A172 (cell line): Measurements from ENCODE around the gene LHX4. TPM values are rescaled to one million over a fixed set of nuclear protein-coding genes. Genes with fewer than 3 reads are reported as not detected.

Experiments used
- DNase-seq: peaks from one replicate; pipeline ENCODE4 v3.0.0-alpha.2; 2015; ENCODE audit warnings: low spot score
- total RNA-seq: library from RNA; depleted of rRNA; stranded (reverse); fragments of >200 nt; shearing (Covaris generic); gene quantifications from 2 replicates; pipeline ENCODE4 v1.2.3, GENCODE V29; 2014

The LHX4 gene
- total RNA-seq, 1 experiment from 2014 or later, result 0.31 TPM

DNA sequence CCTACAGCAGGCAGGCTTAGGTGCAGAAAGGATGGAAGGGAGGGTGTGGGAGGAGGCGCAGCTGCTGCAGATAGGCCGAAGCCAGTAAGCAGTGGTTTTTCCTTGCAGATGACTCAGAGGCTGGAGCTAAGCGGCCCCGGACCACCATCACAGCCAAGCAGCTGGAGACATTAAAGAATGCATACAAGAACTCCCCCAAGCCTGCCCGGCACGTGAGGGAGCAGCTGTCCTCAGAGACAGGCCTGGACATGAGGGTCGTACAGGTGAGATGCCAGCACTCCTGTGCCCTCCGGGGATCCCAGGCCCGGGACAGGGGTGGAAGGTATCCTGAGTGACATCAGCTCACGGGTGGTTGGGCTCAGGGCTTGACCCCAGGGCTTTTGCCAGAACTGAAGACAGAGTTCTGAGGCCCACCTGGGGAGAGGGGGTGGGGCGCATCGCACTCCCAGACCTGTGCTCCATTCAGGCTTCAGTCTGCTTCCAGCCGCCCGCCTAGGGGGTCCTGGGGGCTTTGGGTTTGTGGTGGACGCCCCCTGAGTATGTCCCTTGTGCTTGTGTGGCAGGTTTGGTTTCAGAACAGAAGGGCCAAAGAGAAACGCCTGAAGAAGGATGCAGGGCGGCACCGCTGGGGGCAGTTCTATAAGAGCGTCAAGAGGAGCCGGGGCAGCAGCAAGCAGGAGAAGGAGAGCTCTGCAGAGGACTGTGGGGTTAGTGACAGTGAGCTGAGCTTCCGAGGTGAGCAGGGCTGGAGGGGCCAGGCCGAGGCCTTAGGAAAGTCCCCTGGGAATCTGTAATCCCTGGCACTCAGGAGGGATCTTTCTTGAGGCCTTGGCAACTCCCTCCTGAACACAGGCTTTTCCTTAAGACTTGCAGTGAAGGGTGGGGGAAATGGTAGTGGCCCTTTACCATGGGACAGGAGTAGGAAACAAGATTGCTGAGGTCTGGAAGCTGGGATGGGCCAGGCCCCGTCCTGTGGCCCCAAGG lies 41.5 kb downstream of the LHX4 start:
- DNase-seq, result no peak

DNA sequence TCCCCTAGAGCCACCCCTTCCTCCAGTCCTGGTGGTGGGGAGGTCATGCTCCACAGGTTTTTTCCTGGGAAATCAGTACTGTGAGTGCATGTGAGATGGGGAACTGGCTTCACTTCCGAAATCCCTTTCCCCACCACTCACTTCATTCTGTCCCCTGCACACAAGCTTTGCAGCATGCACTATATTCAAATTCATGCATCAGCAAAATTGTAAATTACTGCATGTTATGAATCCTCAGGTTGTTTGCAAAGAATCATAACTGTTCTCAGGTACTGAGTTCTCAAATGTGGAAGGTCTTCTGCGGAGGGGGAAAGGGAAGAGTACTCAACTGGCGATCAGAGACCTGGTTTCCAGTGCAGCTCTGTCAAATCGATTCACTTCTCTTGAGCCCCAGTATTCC lies 42.3 kb downstream of the LHX4 start:
- no peak for DNase-seq

DNA sequence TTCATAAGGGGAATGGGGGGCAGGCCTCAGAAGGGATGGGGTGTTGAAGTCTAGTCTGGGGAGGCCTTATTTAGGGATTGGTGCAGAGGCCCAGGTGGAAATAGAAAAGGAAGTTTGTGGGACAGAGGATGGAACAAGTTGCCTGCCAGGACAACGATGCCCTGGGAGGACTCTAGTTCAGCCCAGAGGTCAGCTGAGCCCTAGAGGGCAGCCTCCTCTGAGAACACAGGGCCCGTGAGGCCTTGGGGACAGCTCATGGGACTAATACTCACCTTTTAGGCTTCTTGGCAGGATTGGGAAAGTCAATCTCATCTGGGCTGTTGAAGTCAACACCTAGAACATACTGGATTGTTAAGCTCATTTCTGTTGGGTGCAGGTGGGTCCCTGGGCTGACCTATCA lies 43.0 kb downstream of the LHX4 start:
- no peak for DNase-seq

DNA sequence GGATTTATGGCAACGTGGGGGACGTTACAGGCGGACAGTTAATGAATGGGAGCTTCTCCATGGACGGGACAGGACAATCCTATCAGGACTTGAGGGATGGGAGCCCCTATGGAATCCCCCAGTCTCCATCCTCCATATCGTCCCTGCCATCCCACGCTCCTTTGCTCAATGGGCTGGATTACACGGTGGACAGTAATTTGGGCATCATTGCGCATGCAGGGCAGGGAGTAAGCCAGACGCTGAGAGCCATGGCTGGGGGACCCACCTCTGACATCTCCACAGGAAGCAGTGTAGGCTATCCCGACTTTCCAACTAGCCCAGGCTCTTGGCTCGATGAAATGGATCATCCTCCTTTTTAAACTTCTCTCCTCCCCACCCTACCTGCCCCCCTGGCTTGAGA lies 44.2 kb downstream of the LHX4 start:
- no peak for DNase-seq

DNA sequence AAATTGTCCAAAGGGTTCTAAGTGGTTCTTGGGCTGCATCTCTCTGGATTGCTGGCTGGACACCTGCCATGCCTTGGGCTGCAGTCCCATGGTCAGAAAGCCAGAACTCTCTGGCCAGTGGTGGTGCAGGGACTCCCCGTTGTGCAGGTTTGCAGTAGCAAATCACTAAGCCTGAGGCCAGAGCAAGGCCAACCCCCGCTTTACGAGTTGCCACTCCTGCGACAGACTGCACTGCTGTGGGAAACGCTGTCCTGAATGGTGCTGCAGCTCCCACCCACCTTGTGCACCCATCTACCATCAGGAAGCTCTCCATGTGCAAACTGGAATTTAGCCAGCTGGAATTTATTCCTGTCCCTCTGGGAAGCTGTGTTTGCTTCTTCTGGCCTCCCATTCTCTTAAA lies 45.7 kb downstream of the LHX4 start:
- no peak for DNase-seq

DNA sequence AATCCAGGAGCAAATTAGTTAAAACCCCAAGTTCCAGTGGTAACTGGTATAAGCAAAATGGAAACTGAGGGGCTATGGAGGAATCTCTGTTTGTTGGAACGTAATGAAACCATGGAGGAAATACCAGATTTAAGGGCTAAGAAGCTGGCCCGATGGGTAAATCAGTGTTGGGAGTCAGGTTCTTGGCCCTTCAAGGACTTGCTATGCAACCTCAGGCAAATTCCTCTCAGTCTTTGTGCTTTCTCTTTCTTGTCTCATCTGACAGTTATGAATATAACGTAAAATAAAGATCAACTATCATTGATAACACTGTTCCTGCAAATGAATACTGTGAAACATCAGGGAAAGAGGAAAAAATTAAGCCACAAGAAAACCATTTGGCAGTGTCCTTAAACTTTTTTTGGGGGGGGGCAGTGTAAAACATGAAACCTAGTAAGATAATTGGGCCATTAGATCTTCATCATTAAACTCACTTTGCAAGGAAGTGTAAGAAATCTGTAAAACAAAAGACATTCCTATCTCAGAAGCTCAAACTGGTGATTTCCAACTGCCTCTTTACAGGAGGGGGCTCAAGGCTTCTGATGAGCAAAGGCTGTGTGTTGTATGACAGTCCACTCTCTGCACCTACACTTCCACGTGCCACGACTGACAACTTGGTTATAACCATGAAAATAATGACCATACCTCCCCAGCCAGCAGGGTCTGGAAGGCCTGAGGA lies 47.6 kb downstream of the LHX4 start:
- DNase-seq, result no peak

DNA sequence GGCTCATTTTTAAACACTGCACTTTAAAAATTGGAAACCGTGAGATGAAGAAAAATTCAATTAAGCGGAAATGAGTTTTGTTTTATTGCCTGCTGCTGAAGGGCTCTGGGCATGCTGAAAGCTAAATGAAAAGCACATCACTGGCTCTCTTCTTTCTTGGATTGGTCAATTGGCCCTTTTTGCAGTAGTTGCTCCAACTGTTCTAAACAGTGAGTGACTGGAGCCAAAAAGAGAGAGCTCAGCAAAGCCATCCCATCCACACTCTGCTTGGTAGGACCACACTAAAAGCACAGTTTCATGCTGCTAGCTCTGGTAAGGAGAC lies 48.1 kb downstream of the LHX4 start:
- DNase-seq, result no peak

DNA sequence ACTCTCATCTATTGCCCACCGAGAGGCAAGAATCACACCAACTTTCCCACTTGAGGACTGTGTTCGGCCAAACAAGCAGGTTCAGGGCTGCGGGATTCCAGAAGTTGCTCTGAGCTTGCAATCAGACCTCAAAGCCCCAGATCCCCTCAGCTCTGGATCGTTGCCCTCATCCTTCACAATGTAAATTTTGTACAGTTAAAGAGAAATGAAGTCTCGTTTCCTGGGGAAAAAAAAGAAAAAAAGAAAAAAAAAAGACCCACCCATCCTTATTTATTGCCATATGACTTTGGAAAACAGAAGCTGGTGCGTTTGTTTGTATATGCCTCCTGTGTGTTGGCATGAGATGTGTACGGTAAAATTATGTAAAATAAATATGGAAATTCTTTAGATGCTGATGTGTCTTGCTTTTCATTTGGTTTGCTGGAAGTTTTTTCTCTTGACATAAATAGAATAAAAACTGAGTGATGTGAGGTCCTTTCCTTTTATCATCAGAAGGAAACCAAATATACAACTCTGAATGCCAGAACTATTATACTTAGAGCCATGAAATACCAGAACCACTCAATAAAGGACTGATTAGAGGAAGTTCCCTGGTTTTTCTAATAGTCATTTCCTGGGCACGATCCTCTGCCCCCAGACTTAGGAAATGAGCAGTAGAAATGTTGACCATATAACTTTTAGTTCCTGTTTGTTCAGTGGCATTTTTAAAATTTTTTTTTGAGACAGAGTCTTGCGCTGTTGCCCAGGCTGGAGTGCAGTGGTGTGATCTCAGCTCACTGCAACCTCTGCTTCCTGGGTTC lies 48.7 kb downstream of the LHX4 start:
- no peak for DNase-seq

DNA sequence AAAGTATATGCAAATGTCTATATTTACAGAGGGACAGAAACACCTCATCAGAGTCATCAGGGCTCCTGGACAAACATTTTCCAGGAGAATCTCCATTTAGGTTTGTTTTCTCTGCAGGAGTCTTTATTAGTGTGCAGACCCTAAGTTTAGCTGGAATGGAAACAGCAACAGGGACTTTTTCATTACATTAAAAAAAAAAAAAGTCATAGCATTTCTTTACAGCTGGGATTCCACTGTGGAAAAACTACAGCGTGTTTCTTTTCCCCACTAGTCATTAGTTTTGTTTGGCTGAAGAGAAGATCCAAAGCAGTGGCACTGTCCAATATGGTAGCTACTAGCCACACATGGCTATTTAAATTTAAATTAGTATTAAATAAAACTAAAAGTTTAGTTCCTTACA lies 49.6 kb downstream of the LHX4 start:
- DNase-seq, result no peak

DNA sequence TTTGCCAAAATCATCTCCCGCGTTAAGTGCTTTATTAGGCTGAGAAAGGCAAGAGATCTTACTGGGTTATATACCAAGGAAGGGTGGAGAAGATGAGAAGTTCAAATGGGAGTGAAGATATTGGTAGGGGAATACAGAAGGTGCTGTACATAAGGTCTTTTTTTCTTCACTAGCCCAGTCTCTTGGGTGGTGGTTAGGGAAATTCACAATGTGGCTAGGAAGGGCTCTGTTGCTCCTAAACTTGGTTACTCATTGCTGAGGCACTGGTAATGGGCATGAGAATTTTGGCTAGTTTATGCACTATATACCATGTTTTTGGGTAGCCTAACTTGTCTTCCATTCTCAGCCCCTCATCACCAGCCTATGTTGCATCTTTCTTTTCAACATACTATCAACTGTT lies 50.6 kb downstream of the LHX4 start:
- DNase-seq, result no peak

DNA sequence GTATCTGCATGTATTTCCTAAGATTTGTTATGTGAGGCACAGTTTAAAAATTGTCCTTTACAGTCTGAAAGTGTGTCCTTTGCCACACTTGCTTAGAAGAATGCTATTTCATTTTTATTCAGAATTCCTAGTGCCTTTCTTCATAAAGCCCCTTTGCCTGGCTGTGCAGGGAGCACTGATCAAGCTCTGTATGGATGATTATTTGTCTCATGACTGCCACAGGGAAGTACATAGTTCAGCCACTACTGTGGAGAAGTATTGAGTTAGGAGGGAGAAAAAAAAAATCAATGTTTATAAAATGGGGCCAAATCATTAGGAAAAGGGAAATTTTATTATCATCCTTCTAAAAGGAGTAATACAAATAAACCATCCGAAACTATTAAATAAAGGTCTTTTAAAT lies 51.4 kb downstream of the LHX4 start:
- no peak for DNase-seq

DNA sequence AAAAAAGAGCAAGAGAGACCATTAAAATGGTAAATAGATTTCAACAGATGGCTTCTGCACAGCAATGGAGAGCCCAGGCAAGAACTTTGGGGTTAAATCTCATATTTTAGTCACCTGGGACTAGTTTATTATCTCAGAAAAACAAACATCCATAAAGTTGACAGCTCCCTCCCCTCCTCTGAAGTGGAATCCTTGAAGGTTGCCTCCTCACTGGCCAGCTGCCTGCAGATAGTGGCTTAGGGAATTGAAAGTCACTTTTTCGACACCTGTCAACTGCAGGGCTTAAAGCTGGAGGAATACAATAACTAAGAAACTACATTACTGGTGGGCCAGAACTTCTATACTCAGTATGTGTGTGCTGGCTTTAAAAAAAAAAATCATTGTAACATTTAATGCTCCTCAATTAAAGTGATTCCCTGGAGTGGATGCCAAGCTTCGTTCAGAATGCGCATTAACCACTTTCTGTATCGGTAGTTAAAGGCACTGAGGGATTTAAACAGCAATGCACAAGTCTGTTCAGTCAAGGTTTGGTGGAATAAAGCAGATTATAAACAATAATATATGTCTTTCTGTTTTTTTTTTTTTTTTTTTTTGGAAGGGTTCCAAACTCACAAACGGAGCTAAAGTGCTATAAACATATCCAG lies 52.5 kb downstream of the LHX4 start:
- no peak for DNase-seq

DNA sequence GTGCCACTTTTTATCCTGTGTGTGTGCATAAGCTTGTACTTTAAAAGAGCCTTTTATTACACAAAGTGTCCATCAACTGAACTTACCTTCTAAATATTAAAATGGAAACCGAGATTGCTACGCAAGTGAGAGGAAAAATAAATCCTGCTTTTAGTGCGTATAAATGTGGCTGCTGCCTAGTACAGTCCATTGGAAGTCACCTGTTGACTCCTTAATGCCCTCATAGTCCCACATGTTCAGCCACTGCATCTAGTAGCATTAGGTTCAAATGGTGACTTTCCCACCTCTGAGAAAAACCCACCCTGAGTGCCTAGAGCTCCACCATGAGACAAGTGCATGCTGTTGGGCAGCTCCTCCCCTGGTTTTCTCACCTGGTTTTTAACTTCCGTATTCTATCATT lies 53.0 kb downstream of the LHX4 start:
- no peak for DNase-seq

DNA sequence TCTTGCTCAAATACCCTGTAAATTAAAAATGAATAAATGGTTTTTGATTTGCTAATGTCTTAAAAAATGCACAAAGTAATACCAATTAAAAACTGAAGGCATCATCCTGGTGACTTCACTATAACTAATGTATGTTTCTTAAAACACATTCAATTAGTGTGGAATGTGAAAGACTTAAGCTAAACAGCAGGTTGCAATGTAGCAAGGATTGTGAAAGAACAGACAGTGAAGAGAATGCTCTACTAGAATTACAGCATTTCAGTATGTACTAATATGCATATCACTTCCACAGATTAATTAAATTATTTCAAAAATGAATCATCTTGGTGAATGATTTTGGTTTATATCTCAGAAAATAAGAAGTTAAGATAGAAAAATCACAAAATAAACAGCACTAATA lies 56.4 kb downstream of the LHX4 start:
- no peak for DNase-seq

DNA sequence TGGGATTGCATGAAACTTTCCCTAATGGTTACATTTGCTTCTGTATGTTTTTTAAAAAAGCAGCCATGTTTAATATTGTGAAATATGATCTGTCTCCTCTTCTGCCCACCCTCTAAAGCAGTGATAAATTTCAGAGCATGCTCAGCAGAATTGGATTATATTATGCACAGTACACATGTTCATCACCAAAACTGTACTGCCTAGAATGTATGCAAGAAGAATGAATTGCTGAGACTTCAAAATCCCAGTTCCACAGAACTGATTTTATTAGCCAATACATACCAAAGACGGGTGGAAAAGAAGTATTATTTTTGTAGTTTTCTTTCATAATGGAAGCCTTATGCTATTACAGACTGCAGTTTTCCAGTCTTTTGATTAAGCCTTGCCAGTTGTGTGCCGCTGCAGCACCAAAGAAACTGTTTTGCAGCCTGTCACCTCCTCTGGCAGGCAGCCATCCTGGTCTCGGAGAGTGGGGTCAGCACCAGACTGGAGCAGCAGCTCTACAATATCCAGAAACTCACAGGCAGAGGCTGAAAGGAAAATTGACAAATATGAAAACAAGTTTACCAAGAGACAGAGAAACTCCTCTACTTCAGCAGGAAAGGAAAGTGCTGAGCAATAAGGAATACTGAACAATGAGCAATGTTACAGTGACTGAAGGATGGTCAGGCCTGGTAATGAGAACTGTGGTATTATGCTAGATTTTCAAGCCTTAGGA lies 58.1 kb downstream of the LHX4 start:
- DNase-seq, result no peak

DNA sequence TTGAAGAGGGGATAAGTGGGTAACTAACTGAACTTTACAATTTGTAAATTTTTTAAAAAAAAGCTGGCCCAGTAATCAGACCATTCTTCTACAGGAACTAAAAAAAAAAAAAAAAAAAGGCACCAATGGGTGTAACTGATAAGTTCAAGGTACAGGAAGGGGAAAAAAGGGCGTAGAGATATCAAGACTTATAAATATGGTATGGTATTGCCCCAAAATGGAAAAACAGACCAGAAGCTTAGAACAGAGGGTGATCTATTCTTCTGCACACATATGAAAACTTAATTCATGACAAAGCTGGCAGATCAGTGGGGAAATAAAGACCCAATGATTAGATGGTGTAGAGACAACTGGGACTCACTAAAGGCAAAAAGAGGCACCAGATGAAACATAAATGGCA lies 58.9 kb downstream of the LHX4 start:
- no peak for DNase-seq

DNA sequence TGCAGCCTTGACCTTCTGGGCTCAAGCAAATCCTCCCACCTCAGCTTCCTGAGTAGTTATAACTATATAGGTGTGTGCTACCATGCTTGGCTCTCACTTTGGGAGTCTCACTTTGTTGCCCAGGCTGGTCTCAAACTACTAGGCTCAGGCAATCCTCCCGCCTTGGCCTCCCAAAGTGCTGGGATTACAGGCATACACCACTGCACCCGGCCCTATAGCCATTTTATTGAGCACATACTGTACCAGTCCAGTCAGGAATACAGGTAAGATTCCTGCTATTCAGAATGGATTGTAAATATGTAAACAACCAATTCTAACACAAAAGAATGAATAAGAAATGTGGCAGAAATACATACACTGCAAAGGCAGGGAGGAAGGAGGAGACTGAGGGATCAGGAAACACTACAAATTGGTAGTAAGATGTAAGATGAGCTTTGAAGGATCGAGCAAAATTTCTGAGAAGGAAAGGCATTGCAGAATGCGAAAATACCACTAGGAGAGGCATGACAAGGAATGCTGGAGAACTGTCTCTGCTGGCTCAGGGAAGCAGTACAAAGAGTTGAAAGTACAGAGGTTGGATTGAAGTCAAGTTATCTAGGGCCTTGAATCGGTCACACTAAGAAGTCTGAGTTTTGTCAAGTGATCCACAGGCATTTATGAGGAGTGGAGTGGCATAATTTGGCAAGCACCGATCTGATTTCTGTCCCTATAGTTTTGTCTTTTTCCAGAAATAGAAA lies 60.4 kb downstream of the LHX4 start:
- DNase-seq, result no peak

DNA sequence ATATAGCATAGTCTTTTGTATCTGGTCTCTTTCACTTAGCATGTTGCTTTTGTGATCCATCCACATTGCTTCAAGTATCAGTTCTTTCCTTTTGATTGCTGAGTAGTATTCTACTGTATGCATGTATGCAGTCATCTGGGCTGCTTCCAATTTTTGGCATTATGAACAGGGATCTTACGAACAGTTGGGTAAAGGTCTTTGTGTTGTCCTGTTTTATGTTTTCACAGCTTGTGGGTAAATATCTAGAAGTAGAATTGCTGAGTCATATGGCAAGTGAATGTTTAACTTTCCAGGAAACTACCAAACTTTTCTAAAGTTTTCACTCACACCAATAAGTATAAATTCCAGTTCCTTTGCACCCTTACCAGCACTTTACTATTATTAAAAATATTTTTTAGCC lies 60.9 kb downstream of the LHX4 start:
- DNase-seq, result no peak

DNA sequence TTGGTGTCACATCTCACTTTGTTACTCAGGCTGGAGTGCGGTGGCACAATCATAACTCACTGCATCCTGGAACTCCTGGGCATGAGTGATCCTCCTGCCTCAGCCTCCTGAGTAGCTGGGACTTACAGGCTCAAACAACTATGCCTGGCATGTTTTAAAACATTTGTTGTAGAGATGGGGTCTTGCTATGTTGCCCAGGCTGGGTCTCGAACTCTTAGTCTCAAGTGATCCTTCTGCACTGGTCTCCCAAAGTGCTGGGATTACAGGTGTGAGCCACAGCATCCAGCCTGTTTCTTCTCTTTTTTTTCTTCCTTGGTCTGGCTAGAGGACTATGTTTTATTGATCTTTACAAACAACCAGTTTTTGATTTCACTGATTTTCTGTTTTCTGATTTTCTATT lies 64.6 kb downstream of the LHX4 start:
- DNase-seq, result no peak

DNA sequence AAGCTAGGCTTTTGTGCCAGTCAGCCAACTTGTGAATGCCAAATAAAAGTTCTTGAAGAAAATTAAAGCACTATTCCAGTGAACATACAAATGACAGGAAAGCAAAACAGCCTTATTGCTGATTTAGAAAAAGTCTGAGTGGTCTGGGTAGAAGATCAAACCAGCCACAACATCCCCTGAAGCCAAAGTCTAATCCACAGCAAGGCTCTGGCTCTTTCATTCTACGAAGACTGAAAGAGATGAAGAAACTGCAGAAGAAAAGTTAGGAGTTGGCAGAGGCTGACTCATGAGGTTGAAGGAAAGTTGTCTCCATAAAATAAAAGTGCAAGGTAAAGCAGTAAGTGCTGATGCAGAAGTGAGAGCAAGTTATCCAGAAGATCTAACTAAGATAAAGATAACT lies 65.9 kb downstream of the LHX4 start:
- no peak for DNase-seq
